Caco-2 (cell line): Measurements from ENCODE around the gene SCFD1. TPM values are rescaled to one million over a fixed set of nuclear protein-coding genes. Genes with fewer than 3 reads are reported as not detected.

Experiments
- BruUV-seq: library from RNA; stranded (reverse); fragments of 400-500 nt; replicated peaks from 2 replicates; lab custom pipeline; 2021; lab: Mats Ljungman, UMichigan
- CTCF ChIA-PET: fragments of 300-600 bp; sonication (Branson Sonifier 250); formaldehyde crosslinking; loops from one replicate; lab custom pipeline; 2022; ENCODE audit warnings: antibody characterized with exemption; lab: Charles Lee
- POLR2A ChIA-PET: fragments of 300-600 bp; sonication (Branson Sonifier 250); formaldehyde crosslinking; loops from one replicate; lab custom pipeline; 2022; ENCODE audit warnings: antibody characterized with exemption; lab: Charles Lee
- DNase-seq, 2 experiments: peaks; one replicate each; pipeline versions ENCODE4 v3.0.0 to v3.0.0-alpha.2; 2020 to 2022
- H3K27me3 ChIP-seq: replicated peaks from 2 replicates; pipeline ENCODE4 v1.6.0; 2011; ENCODE audit warnings: low read length; ENCODE audit not compliant: control insufficient read depth, insufficient read depth
- H3K36me3 ChIP-seq: 2 replicates; pipeline ENCODE4 v1.5.1; 2011; ENCODE audit warnings: low read length; ENCODE audit not compliant: control insufficient read depth, insufficient read depth
- H3K4me1 ChIP-seq: fragments of 250-450 bp; sonication (Bioruptor Pico); 2 replicates; pipeline ENCODE4 v1.5.1; 2020; ENCODE audit warnings: mild to moderate bottlenecking
- H3K4me3 ChIP-seq: 2 replicates; pipeline ENCODE4 v1.5.1; 2011; ENCODE audit warnings: low read depth, mild to moderate bottlenecking, control low read depth, low read length
- H3K9me3 ChIP-seq: fragments of 250-450 bp; sonication (Bioruptor Pico); 2 replicates; pipeline ENCODE4 v1.5.1; 2020; ENCODE audit warnings: mild to moderate bottlenecking, moderate library complexity
- H3K27ac Mint-ChIP-seq: one replicate; pipeline ENCODE4 v1.8.0; 2022; ENCODE audit warnings: mixed read lengths; ENCODE audit not compliant: unreplicated experiment
- H3K27me3 Mint-ChIP-seq: one replicate; pipeline ENCODE4 v1.8.0; 2022; ENCODE audit warnings: mixed read lengths; ENCODE audit not compliant: insufficient read depth, unreplicated experiment
- H3K36me3 Mint-ChIP-seq: one replicate; pipeline ENCODE4 v1.8.0; 2022; ENCODE audit warnings: mild to moderate bottlenecking, mixed read lengths; ENCODE audit not compliant: insufficient read depth, unreplicated experiment
- H3K4me1 Mint-ChIP-seq: one replicate; pipeline ENCODE4 v1.8.0; 2022; ENCODE audit warnings: low read depth, mixed read lengths; ENCODE audit not compliant: unreplicated experiment
- H3K4me3 Mint-ChIP-seq: one replicate; pipeline ENCODE4 v1.8.0; 2022; ENCODE audit warnings: mild to moderate bottlenecking, moderate library complexity, mixed read lengths; ENCODE audit not compliant: unreplicated experiment
- H3K9me3 Mint-ChIP-seq: one replicate; pipeline ENCODE4 v1.8.0; 2022; ENCODE audit warnings: mixed read lengths; ENCODE audit not compliant: unreplicated experiment
- intact Hi-C: fragments of 100-400 bp; cut with micrococcal nuclease; formaldehyde crosslinking; loops from one replicate; pipeline ENCODE4 v1.10.0; 2022; ENCODE audit not compliant: unreplicated experiment
- total RNA-seq: library from RNA; stranded (reverse); gene quantifications from 2 replicates; pipeline ENCODE4 v1.2.3, GENCODE V29; 2022
- TF ChIP-seq, protein P1 (sequence below), 2 experiments: fragments of 200-600 bp in 1 of 2; IDR thresholded peaks; 1 replicate in 1 of 2; 2 replicates in 1 of 2; pipeline versions ENCODE4 v1.5.1 to v1.8.0; 2011 to 2022; ENCODE audit warnings: antibody characterized with exemption in 1 of 2, control low read depth in 1 of 2, inconsistent platforms in 1 of 2, low read depth in 1 of 2, low read length in 1 of 2, mild to moderate bottlenecking in 1 of 2, moderate library complexity in 1 of 2; ENCODE audit not compliant: insufficient read depth in 1 of 2, severe bottlenecking in 1 of 2, unreplicated experiment in 1 of 2

The SCFD1 gene
- total RNA-seq, 1 experiment from 2014 or later = 78.1 TPM

DNA sequence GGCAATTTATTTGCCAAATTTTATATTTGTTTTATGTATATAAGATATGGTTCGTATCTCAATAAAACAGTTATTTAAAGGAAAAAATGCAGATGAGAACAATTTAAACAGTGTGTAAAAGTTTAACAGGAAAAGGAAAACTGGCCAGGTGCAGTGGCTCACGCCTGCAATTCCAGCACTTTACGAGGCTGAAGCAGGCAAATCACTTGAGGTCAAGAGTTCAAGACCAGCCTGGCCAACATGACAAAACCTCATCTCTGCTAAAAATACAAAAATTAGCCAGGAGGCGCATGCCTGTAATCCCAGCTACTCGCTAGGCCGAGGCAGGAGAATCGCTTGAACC lies 40.9 kb upstream of the SCFD1 start:
- intact Hi-C loops = no loop called here
- no peaks in the 10 kb centered on the region for H3K27me3 Mint-ChIP-seq
- H3K9me3 Mint-ChIP-seq = peaks cover 9% of the 10 kb centered on the region
- H3K27me3 ChIP-seq = no peaks in the 10 kb centered on the region
- H3K4me1 ChIP-seq = no peaks in the 10 kb centered on the region; the same call in 1 of the 2 replicates
- no peak for DNase-seq
- CTCF ChIA-PET = no interaction called here
- no peak overlapping the region for H3K4me3 Mint-ChIP-seq
- BruUV-seq = no TSS peak
- H3K9me3 ChIP-seq = peaks cover 4% of the 10 kb centered on the region
- POLR2A ChIA-PET = no interaction called here
- no peak overlapping the region for H3K4me3 ChIP-seq
- H3K36me3 ChIP-seq = no peaks in the 10 kb centered on the region
- H3K4me1 Mint-ChIP-seq = peaks cover 5% of the 10 kb centered on the region
- TF ChIP-seq, protein P1, sequence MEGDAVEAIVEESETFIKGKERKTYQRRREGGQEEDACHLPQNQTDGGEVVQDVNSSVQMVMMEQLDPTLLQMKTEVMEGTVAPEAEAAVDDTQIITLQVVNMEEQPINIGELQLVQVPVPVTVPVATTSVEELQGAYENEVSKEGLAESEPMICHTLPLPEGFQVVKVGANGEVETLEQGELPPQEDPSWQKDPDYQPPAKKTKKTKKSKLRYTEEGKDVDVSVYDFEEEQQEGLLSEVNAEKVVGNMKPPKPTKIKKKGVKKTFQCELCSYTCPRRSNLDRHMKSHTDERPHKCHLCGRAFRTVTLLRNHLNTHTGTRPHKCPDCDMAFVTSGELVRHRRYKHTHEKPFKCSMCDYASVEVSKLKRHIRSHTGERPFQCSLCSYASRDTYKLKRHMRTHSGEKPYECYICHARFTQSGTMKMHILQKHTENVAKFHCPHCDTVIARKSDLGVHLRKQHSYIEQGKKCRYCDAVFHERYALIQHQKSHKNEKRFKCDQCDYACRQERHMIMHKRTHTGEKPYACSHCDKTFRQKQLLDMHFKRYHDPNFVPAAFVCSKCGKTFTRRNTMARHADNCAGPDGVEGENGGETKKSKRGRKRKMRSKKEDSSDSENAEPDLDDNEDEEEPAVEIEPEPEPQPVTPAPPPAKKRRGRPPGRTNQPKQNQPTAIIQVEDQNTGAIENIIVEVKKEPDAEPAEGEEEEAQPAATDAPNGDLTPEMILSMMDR (IDR thresholded peaks at IDR 0.05; ENCODE audit: insufficient read depth in 1 of 2, low read depth in 1 of 2, low read length in 1 of 2, severe bottlenecking in 1 of 2, unreplicated experiment in 1 of 2) = no peak
- peaks cover 22% of the 10 kb centered on the region for H3K36me3 Mint-ChIP-seq
- H3K27ac Mint-ChIP-seq = no peak overlapping the region

DNA sequence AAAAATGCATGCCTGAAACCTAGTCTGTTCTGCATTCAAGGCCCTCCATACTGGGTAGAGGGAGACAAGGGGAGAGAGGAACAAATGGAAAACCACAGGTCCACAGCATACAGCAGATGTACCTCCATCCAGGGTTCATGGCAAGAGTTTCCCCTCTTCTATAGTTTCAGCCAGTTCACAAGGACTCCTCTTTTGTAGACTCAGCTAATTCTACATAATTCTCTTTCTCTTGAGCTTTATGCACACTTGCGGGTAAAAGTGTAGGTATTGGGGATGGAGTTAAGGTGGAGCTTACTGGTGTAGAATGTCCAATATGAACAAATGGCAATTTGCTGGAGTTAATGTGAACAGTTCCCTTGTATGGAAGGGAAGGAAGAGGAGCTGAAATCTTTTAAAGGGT lies 39.7 kb upstream of the SCFD1 start:
- CTCF ChIA-PET = interaction anchor here (0.7 kb wide), 1 partner anchor 309 kb away, joined by 3 read pairs; no protein-coding TSS in a partner anchor
- no peaks in the 10 kb centered on the region for H3K27me3 Mint-ChIP-seq
- TF ChIP-seq, protein P1 (IDR thresholded peaks at IDR 0.05; ENCODE audit: insufficient read depth in 1 of 2, low read depth in 1 of 2, low read length in 1 of 2, severe bottlenecking in 1 of 2, unreplicated experiment in 1 of 2) = no peak
- H3K27me3 ChIP-seq = no peaks in the 10 kb centered on the region
- BruUV-seq = no TSS peak
- H3K9me3 ChIP-seq = peaks cover 4% of the 10 kb centered on the region
- POLR2A ChIA-PET = no interaction called here
- no peak for DNase-seq
- H3K4me1 Mint-ChIP-seq = peaks cover 3% of the 10 kb centered on the region
- peaks cover 9% of the 10 kb centered on the region for H3K9me3 Mint-ChIP-seq
- H3K4me3 ChIP-seq = no peak overlapping the region
- H3K4me1 ChIP-seq = no peaks in the 10 kb centered on the region; the same call in 1 of the 2 replicates
- H3K27ac Mint-ChIP-seq = no peak overlapping the region
- peaks cover 23% of the 10 kb centered on the region for H3K36me3 Mint-ChIP-seq
- intact Hi-C loops = no loop called here
- H3K36me3 ChIP-seq = no peaks in the 10 kb centered on the region
- no peak overlapping the region for H3K4me3 Mint-ChIP-seq

DNA sequence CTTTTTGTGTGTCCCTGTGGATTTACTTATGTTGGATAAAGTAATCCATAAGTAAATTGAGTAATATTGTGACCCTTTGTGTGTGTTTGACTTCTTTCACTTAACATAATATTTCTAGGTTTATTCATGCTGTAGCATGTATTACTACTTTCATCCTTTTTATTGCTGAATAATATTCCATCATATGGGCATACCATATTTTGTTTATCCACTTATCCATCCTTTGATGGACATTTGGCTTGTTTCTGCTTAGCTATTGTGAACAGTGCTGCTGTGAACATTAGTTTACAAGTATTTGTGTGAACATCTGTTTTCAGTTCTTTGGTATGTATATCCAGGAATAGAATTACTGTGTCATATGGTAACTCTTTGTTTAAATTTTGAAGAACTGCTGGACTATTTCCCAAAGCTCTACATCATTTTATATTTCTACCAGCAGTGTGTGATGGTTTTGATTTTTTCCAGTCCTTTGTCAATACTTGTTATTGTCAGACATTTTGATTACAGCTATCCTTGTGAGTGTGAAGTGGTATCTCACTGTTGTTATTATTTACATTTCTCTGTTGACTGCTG lies 38.0 kb upstream of the SCFD1 start:
- H3K4me1 ChIP-seq = no peaks in the 10 kb centered on the region
- Mint-ChIP-seq H3K36me3 (peaks cover 29% of the 10 kb centered on the region), H3K27ac (no peak overlapping the region), H3K4me3 (no peak overlapping the region), H3K4me1 (no peaks in the 10 kb centered on the region), H3K27me3 (no peaks in the 10 kb centered on the region), H3K9me3 (peaks cover 9% of the 10 kb centered on the region)
- intact Hi-C loops = no loop called here
- peaks cover 4% of the 10 kb centered on the region for H3K9me3 ChIP-seq
- no peak overlapping the region for H3K4me3 ChIP-seq
- H3K36me3 ChIP-seq = no peaks in the 10 kb centered on the region
- H3K27me3 ChIP-seq = no peaks in the 10 kb centered on the region
- DNase-seq = no peak
- ChIA-PET CTCF (no interaction called here), POLR2A (no interaction called here)
- TF ChIP-seq, protein P1 (IDR thresholded peaks at IDR 0.05; ENCODE audit: insufficient read depth in 1 of 2, low read depth in 1 of 2, low read length in 1 of 2, severe bottlenecking in 1 of 2, unreplicated experiment in 1 of 2) = no peak
- BruUV-seq = no TSS peak
